Activated CD4-positive, alpha-beta T cell treated with anti-CD3 and anti-CD28 coated beads, Interleukin-2, amount 50 U/mL, for 24 hours (primary cell): ENCODE measurements around the gene MED23.
A peak's percentile ranks its signal among the peaks of the same experiment; 100 is the strongest.
"Not testable (repeated sequence)": the region's sequence is repeated elsewhere in the genome, so short reads cannot be mapped to it uniquely, and the experiment has no call there.

Source experiments
- DNase-seq, 2 donors: peaks; one replicate each; pipeline ENCODE4 v3.0.0-alpha.2; 2020; ENCODE audit warnings: low read depth in 1 of 2, low spot score in 1 of 2

The MED23 gene

GRCh38 chr6:131575834-131576478 is 52.1 kb downstream of the MED23 start:
- no peak for DNase-seq

GRCh38 chr6:131574686-131575085 is 53.4 kb downstream of the MED23 start:
- DNase-seq: no peak

GRCh38 chr6:131574133-131574532 is 53.9 kb downstream of the MED23 start:
- DNase-seq: no peak

DNA sequence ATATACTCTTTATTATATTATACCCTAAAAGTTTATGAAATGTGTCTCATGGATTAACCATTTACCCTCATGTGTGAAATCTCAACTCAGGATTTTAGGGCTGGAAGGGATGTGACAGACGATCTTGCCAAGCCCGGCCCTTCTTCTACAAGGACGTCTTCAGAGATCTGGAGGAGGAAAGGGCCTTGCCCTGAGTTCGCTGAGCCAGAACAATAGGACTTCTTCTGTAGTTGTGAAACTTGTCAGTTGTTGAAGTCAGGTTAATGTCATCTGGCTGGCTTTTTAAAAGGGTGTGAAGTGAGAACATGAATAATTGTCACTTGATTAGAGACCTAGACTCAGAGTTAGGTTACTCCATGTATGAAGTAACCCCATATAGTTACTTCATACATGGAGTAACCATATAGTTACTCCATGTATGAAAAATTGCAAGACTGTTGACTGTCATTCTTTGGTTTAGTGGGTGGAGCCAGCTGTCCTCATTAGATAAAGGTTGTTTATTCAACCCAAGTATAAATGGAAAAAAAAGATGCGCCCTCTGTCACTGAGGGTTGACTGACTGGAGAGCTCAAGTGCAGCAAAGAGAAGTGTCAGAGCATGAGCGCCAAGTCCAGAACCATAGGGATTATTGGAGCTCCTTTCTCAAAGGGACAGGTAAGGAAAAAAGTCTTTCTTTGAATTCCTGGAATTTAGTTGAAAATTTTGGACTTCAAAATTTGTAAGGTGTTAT is 55.2 kb downstream of the MED23 start, which contains the start of gene ARG1:
Gene ARG1 (plus strand): TSS at position 541 of the 730 bp plus-strand sequence. CDS start 57 bp downstream, at position 598.
- DNase-seq: no peak

DNA sequence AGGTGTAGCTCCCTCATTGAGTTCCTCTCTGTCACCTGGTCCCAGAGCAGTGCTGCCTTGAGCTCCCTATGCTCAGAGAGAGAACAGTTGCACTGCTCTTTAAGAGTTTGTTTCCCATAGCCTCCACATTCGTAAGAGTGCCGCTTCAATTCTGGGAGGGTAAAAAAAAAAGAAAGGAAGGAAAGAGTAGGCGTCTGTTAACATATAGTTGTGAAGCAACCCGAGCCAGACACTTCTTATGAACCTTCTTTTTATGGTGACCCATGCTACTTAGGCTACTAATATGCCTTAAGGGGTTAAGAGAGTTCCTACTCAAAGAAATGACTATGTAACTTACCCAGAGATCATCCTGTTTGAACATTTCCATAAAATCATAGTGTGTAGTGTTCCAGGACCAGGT is 59.3 kb downstream of the MED23 start:
- DNase-seq: no peak

DNA sequence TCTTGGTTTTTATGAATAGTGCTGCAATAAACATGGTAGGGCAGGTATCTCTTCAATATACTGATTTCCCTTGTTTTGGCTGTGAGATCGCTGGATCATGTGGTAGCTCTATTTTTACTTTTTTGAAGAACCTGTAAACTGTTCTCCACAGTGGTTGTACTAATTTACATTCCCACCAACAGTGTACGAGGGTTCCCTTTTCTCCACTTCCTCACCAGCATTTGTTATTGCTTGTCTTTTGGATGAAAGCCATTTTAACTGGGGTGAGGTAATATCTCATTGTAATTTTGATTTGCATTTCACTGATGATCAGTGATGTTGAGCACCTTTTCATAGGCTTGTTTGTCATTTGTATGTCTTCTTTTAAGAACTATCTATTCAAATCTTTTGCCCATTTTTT is 63.0 kb downstream of the MED23 start:
- no peak for DNase-seq

GRCh38 chr6:131561925-131562707 is 65.9 kb downstream of the MED23 start:
- no peak for DNase-seq

DNA sequence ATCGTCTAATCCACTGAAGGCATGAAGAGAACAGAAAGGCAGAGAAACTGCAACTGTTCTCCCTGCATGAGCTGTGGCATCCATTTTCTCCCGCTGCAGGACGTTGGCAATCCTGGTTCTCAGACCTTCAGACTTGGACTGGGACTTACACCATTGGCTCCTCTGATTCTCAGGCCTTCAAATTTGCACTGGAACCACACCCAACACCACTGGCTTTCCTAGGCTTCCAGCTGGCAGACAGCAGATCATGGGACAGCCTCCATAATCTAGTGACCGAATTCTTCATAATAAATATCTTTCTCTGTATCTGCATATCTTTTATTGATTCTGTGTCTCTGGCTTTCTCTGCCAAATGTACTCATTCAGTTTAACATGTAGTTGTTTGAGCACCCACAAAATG is 69.1 kb downstream of the MED23 start:
- no peak for DNase-seq

DNA sequence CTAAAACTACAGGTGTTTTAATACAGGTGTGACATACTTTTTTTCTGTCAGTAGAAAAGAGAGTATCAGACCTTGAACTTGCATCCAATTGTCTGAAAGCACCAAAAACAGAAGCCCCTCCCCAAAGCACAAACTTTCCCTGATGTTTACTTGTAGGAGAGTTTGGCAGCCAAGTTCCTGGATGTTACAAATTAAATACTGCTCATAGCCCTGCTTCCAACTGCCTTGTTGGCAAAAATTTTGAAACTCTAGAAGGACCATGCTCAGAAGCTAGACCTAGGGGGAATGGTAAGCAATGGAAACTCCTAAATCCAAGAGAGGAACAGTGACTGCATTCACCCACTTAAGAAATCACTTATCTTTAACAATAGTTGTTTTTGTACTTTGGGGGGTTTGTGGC is 72.0 kb downstream of the MED23 start:
- no peak for DNase-seq

GRCh38 chr6:131552572-131552971 is 75.5 kb downstream of the MED23 start:
- DNase-seq: no peak

- no peak for DNase-seq
Observed at GRCh38 chr6:131551902-131552301, 76.1 kb downstream of the MED23 start.

- DNase-seq: no peak
Observed at GRCh38 chr6:131549811-131550210, 78.2 kb downstream of the MED23 start.

DNA sequence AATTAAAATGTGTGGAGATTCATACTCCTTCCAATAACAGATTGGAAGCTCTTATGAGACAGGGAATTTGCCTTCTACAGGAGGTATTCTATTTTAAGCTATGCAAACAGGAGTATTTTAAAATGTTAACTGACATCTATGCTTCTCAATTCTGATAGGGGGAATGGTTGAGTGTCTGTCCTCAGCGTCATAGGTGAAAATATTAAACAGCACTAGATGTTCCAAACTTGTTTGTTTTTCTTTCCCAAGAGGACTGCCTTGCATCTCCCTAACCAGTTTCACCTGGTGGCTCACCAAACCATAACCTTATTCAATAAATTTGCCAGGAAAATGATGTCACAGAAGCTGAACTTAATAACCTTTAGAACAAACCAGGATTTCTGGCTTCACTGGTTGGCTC is 79.6 kb downstream of the MED23 start:
- DNase-seq: no peak

- DNase-seq: no peak
Observed at GRCh38 chr6:131547488-131547887, 80.6 kb downstream of the MED23 start.

DNA sequence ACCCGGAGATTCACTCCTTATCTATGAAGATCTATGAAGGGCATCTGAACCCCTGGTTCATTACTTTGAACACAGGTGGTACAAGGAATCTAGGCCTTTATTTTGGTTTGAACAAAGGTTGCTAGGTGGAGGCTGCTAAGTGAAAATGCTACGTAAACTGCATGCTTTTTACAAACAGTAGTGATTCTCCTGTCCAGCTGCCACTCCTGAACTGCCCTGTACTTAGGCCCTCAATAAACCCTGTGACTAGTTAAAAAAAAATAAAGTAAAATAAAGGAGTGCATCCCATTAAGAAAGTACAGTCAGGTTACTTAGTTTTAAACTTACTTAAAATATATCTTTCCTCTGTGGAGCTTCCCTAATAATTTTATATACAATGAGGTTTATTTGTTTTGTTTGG is 82.7 kb downstream of the MED23 start:
- no peak for DNase-seq

DNA sequence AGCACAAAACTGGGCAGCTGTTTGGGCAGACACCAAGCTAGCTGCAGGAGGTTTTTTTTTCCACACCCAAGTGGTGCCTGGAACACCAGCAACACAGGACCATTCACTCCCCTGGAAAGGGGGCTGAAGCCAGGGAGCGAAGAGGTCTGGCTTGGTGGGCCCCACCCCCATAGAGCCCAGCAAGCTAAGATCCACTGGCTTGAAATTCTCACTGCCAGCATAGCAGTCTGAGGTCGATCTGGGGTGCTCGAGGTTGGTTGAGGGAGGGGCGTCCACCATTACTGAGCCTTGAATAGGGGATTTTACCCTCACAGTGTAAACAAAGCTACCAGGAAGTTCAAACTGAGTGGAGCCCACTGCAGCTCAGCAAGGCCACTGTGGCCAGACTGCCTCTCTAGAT is 89.4 kb downstream of the MED23 start:
- DNase-seq: not testable (repeated sequence)

DNA sequence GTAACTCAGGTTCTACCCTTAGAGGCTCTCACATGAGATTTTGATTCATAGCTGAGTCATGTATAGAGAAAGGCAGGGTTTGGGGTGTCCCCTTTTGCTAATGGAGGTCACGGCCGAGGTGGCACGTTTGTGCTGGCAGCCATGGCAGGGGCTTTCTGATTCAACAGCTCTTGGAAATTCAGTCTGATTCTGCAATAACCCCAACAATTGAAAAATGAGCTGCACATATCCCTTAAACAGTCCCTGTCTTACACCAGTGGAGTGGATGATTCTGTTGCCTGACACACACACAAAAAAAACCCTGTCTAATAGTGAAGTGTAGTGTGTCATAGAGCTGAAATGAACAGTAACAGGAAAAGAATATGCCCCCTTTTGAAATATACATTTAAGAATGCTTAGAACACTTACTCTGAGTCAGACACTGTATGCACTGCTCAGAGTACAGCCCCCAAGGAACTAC is 95.4 kb downstream of the MED23 start:
- peak in 1 of 2 donors; percentile 43 for DNase-seq

GRCh38 chr6:131531681-131532080 is 96.4 kb downstream of the MED23 start:
- not testable (repeated sequence) for DNase-seq

GRCh38 chr6:131530936-131531335 is 97.1 kb downstream of the MED23 start:
- DNase-seq: not testable (repeated sequence)

DNA sequence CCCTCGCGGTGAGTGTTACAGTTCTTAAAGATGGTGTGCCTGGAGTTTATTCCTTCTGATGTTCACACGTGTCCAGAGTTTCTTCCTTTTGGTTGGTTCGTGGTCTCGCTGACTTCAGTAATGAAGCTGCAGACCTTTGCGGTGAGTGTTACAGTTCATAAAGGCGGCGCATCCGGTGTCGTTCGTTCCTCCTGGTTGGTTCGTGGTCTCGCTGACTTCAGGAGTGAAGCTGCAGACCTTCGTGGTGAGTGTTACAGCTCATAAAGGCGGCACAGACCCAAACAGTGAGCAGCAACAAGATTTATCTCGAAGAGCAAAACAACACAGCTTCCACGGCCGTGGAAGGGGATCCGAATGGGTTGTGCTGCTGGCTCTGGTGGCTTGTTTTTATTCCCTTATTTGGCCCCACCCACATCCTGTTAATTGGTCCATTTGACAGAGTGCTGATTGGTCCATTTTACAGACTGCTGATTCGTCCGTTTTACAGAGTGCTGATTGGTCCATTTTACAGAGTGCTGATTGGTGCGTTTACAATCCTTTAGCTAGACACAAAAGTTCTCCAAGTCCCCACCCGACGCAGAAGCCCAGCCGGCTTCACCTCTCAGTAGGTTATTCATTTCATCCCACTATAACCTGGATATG is 103.2 kb downstream of the MED23 start:
- no peak for DNase-seq

DNA sequence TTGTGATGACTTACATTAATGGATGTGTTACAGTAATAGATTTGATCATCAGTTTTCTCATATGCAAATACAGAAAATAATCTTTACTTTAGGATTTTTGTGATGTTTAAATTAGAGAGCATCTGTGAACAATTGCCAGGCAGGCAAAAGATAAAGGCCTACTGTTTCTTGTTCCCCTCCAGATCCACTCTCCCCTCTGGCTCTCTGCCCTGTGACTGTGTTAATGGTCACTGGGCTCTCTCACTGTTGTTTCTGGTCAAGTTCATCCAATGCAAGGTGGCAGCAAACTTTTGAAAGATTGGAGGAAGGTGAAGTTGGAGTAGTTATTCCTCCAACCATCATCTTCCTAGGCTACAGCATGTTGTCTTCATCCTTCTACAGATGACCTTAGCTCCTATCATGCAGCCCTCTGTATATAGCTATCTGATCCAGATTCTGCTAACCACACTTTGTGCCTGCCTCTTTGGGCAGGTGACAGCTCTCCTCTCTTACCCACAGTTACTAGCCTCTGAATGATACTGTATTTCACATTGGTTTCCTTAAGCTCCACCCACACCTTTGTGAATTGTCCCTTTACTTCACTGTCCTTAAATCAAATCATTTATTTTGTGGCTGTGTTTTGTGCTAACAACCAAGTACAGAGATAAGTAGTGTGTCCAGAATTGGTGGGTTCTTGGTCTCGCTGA is 103.9 kb downstream of the MED23 start:
- DNase-seq: no peak
